22Rv1 (cell line): Measurements from ENCODE around the gene PLAAT3.
"Not testable (repeated sequence)": the region's sequence is repeated elsewhere in the genome, so short reads cannot be mapped to it uniquely, and the experiment has no call there.

Experiments
- H3K27ac ChIP-seq: fragments of 450-650 bp; 2 replicates; pipeline ENCODE4 v1.5.1; 2017
- ZFX ChIP-seq: fragments of 450-650 bp; IDR thresholded peaks from 2 replicates; pipeline ENCODE4 v1.6.1; 2017; ENCODE audit warnings: antibody characterized with exemption, borderline replicate concordance
- TF ChIP-seq, protein P1 (sequence below): fragments of 450-650 bp; IDR thresholded peaks from 2 replicates; pipeline ENCODE4 v1.5.1; 2017; ENCODE audit warnings: mild to moderate bottlenecking

Gene PLAAT3

DNA sequence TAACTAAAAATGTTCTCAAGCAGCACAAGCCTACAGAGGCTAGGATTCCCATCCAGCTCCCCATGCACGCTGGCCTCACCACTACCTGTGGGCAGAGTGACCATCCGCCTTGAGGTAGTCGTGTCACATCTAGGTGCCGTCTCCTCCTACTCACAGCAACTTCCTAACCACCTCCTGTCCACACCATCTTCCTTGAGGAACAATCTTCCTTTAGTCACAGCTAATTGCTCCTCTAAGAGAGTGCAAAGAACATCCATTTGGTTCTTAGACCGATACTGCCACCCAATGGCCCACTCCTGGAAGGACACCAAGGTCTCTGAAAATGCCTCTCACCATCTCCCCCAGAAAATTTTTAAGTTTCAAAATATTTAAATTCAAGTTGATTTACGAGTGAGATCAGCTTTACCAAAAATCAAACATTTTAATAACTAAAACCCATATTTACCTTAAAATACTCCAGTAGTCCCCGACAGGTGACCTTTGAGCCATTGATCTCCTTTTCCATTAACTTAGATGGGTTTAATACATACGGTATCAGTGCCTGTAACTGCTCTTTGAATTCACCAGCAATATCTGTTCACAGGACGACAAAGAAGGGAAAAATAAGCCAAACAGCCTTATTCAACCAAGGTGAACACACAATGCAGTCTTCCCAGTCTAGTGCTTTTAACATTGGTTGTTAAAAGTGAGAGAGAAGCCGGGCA lies 21.7 kb upstream of the PLAAT3 start:
- peak overlapping the region; percentile 72 for H3K27ac ChIP-seq
- TF ChIP-seq, protein P1, sequence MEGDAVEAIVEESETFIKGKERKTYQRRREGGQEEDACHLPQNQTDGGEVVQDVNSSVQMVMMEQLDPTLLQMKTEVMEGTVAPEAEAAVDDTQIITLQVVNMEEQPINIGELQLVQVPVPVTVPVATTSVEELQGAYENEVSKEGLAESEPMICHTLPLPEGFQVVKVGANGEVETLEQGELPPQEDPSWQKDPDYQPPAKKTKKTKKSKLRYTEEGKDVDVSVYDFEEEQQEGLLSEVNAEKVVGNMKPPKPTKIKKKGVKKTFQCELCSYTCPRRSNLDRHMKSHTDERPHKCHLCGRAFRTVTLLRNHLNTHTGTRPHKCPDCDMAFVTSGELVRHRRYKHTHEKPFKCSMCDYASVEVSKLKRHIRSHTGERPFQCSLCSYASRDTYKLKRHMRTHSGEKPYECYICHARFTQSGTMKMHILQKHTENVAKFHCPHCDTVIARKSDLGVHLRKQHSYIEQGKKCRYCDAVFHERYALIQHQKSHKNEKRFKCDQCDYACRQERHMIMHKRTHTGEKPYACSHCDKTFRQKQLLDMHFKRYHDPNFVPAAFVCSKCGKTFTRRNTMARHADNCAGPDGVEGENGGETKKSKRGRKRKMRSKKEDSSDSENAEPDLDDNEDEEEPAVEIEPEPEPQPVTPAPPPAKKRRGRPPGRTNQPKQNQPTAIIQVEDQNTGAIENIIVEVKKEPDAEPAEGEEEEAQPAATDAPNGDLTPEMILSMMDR = peak; percentile 95
- TF ChIP-seq ZFX = no peak

DNA sequence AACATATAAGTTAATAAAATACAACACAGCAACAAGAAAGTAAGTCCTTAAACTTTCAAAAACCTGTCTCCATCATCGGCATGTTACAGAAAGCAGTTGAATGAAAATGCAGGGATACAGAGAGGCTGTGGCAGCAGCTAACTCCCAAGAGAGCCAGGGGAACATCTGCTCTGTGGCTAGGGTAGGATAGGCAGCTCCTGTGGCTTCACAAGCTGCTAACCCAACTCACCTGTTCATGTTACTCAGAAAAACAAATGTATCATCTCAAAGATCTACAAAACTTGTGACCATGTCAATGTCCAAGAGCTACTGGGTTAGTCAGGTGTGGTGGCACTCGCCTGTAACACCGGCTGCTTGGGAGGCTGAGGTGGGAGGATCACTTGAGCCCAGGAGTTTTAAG lies 15.2 kb upstream of the PLAAT3 start:
- peak overlapping the region; percentile 72 for H3K27ac ChIP-seq
- TF ChIP-seq, protein P1 = no peak
- TF ChIP-seq ZFX = no peak

DNA sequence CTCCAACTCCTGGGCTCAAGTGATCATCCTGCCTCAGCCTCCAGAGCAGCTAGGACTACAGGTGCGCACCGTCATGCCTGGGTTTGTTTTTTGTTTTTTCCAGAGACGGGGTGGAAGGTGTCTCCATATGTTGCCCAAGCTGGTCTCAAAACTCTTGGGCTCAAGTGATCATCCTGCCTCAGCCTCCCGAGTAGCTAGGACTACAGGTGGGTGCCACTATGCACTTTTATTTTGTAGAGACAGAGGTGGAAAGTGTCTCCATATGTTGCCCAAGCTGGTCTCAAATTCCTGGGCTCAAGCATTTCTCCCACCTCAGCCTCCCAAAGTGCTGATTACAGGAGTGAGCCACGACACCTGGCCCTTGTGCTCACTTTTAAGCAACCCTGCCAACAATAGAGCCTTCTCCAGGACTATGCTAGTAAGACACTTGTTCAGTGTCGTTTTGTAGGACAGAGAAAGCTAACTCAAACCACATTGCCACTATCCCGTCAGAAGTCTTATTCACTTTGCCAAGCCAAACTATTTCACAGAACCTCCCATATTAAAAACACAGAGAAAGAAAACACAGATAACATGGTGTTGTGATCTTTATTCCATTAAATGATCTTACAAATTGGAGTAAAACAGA lies 9.4 kb upstream of the PLAAT3 start:
- TF ChIP-seq, protein P1 = no peak
- TF ChIP-seq ZFX = no peak
- peak overlapping the region; percentile 63 for H3K27ac ChIP-seq

DNA sequence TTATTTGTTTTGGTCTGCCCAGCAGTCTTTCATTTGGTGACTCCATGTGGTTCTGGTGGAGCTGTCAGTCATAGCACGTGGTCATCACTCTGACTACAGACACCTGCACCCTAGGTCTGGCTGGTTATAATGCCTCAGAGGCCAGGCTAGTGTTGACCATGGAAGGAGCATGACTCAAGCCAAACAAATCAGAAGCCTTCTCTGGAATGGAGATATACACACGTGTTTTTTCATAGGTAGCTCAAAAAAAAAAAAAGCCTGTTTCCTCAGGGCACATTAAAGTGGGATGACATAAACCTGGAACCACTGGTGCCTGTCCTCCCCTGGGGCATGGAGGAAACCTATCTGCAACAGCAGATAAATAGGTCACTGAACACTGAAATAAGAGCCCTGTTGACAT lies 8.1 kb upstream of the PLAAT3 start:
- no peak for TF ChIP-seq ZFX
- TF ChIP-seq, protein P1 = no peak

DNA sequence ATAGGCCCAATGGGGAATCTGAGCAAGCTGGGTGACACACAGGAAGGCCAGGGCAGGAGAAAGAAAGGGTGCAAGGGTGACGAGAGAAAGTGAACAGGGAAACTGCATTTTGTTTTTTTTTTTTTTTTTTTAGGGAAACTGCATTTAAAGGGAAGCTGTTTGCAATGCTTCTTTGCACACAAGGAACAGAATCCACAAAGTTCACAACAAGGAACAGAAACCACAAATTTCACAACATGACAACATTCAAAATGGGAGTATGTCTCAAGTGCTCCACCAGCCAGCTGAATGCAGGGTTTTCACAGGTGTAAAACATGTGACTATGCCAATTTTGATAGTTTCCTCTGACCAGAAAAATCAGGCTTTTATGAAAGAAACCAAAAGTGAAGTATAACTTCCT lies 6.8 kb upstream of the PLAAT3 start:
- TF ChIP-seq, protein P1 = no peak
- TF ChIP-seq ZFX = no peak
- peak overlapping the region; percentile 63 for H3K27ac ChIP-seq

More for the DNA sequence above, 8.1 kb upstream of the PLAAT3 start:
- H3K27ac ChIP-seq = peak overlapping the region; percentile 63

DNA sequence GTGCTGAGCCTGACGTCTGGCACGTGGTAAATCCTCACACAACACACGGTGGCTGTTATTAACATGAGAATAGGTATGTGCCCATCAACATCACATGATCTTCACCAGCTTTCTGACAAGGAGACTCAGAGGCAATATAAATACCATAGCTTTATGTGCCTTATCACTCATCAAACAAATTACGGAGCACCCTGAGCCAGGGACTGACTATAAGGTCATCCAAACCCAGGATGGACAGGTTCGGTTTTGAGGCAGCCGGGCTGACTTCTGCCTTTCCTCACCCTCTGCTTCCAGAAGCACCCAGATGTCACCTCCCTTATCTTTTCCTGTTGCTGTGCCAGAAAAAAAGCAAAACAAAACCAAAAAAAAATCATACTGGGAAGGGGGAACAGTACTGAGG lies 5.7 kb upstream of the PLAAT3 start:
- H3K27ac ChIP-seq = no peak overlapping the region
- TF ChIP-seq ZFX = no peak
- TF ChIP-seq, protein P1 = no peak

DNA sequence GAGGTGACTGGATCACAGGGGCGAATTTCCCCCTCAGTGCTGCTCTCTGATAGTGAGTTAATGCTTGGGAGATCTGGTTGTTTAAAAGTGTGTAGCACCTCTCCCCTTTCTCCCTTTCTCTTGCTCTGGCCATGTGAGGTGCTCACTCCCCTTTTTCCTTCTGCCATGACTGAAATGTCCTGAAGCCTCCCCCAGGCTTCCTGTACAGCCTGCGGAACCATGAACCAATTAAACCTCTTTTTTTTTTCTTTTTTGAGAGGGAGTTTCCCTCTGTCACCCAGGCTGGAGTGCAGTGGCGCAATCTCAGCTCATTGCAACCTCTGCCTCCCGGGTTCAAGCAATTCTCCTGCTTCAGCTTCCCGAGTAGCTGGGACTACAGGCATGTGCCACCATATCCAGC lies 3.5 kb upstream of the PLAAT3 start:
- H3K27ac ChIP-seq = not testable (repeated sequence)
